SU-DHL-6 (cell line): Measurements from ENCODE around the gene ALKBH3.

Source experiments
- EZH2phosphoT487 ChIP-seq: fragments of 200-600 bp; sonication (generic), shearing (Covaris generic); conservative IDR thresholded peaks from 2 replicates; pipeline ENCODE4 v1.6.1; 2018; ENCODE audit warnings: mild to moderate bottlenecking, antibody characterized with exemption, low read length, moderate library complexity, mixed read lengths
- TF ChIP-seq, protein P1 (sequence below): fragments of 200-600 bp; sonication (generic); IDR thresholded peaks from one replicate; pipeline ENCODE4 v1.5.1; 2017; ENCODE audit warnings: antibody characterized with exemption, mild to moderate bottlenecking, low read length, moderate library complexity; ENCODE audit not compliant: insufficient read depth, poor library complexity, severe bottlenecking

DNA sequence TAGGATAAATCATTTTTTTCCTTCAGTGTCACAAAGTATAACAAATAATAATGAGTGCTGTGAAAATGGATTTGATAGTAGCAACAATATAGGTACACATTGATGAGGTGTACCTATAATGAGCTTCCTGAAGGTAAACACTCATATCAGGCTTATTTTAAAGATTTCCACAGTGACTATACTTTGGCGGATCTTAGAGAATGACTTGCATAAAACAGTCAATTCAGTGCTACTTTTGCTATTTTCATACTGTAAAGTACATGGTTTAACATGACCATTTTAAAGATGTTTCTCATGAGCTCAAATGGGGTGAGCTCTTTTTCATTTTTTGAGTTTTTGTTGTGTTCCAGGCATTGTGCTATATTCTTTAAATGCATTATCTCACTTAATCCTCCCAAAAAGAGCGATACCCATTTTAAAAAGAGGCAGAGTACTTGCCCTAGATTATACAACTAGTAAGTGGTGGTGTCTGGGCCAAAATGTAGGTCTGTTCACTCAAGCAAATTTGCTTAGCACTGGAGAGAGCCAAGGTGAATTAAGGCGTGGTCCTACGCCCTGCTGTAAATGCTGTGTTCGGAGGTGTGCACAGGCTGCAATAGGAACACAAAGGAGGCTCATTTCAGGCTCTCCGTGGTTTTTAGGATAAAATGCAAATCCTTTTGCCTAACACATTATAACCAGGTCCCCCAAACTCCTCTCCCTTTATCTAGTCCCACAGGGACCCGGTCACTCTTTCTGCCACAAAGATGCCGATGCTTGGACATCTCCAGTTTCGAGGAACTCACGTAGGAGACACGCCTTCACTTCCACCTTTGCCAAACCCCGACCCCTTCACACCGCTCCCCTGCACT, 617 bp upstream of the ALKBH3 start:
- TF ChIP-seq, protein P1, sequence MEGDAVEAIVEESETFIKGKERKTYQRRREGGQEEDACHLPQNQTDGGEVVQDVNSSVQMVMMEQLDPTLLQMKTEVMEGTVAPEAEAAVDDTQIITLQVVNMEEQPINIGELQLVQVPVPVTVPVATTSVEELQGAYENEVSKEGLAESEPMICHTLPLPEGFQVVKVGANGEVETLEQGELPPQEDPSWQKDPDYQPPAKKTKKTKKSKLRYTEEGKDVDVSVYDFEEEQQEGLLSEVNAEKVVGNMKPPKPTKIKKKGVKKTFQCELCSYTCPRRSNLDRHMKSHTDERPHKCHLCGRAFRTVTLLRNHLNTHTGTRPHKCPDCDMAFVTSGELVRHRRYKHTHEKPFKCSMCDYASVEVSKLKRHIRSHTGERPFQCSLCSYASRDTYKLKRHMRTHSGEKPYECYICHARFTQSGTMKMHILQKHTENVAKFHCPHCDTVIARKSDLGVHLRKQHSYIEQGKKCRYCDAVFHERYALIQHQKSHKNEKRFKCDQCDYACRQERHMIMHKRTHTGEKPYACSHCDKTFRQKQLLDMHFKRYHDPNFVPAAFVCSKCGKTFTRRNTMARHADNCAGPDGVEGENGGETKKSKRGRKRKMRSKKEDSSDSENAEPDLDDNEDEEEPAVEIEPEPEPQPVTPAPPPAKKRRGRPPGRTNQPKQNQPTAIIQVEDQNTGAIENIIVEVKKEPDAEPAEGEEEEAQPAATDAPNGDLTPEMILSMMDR, result no peak
- no peak for TF ChIP-seq EZH2phosphoT487
